Ovary (tissue), 3 donors: Measurements from ENCODE around the gene RTN4IP1.

Experiments used
- EP300 ChIP-seq: sonication (generic); formaldehyde crosslinking; IDR thresholded peaks from one replicate; pipeline ENCODE4 v1.6.1; 2017; ENCODE audit warnings: antibody characterized with exemption
- POLR2A ChIP-seq: fragments of 450-650 bp; IDR thresholded peaks from one replicate; pipeline ENCODE4 v1.6.1; 2017; ENCODE audit warnings: antibody characterized with exemption, mild to moderate bottlenecking, moderate library complexity
- TF ChIP-seq, protein P1 (sequence below), 3 donors: fragments of 450-650 bp in 2 of 3; fragments of 200-600 bp in 1 of 3; IDR thresholded peaks; one replicate each; pipeline versions ENCODE4 v1.5.1 to v1.8.0; 2016 to 2022; ENCODE audit warnings: antibody characterized with exemption in 3 of 3, mild to moderate bottlenecking in 1 of 3
- donor health status: DM: no; HTN: no; CAD: no.

DNA sequence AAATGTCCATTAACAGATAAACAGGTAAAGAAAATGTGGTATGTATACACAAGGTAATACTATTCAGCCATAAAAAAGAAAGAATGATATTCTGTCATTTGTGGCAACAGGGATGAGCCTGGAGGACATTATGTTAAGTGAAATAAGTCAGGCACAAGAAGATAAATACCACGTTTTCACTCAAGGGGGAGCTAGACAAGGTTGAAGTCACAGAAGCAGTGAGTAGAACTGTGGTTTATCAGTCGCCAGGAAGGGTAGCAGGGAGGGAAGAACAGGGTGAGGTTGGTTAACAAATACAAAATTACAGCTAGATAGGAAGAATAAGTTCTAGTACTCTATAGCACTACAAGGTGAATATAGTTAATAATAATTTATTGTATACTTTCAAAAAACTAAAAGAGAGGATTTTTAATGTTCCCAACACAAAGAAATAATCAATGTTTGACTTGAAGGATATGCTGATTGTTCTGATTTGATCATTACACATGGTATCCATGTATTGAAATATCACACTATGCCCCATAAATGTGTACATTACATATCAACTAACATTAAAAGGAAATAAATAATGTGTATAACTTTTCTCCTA, 21.1 kb downstream of the RTN4IP1 start:
- TF ChIP-seq, protein P1, sequence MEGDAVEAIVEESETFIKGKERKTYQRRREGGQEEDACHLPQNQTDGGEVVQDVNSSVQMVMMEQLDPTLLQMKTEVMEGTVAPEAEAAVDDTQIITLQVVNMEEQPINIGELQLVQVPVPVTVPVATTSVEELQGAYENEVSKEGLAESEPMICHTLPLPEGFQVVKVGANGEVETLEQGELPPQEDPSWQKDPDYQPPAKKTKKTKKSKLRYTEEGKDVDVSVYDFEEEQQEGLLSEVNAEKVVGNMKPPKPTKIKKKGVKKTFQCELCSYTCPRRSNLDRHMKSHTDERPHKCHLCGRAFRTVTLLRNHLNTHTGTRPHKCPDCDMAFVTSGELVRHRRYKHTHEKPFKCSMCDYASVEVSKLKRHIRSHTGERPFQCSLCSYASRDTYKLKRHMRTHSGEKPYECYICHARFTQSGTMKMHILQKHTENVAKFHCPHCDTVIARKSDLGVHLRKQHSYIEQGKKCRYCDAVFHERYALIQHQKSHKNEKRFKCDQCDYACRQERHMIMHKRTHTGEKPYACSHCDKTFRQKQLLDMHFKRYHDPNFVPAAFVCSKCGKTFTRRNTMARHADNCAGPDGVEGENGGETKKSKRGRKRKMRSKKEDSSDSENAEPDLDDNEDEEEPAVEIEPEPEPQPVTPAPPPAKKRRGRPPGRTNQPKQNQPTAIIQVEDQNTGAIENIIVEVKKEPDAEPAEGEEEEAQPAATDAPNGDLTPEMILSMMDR (IDR thresholded peaks at IDR 0.05) = no peak
- TF ChIP-seq EP300 (no peak), POLR2A (no peak)
